Measurements from ENCODE around the gene AUH.

GRCh38 chr9:91200692-91201336 lies 160.9 kb downstream of the AUH start:
- no peak for TF ChIP-seq POLR2AphosphoS5 (IDR thresholded peaks at IDR 0.05)
- TF ChIP-seq, protein P1, sequence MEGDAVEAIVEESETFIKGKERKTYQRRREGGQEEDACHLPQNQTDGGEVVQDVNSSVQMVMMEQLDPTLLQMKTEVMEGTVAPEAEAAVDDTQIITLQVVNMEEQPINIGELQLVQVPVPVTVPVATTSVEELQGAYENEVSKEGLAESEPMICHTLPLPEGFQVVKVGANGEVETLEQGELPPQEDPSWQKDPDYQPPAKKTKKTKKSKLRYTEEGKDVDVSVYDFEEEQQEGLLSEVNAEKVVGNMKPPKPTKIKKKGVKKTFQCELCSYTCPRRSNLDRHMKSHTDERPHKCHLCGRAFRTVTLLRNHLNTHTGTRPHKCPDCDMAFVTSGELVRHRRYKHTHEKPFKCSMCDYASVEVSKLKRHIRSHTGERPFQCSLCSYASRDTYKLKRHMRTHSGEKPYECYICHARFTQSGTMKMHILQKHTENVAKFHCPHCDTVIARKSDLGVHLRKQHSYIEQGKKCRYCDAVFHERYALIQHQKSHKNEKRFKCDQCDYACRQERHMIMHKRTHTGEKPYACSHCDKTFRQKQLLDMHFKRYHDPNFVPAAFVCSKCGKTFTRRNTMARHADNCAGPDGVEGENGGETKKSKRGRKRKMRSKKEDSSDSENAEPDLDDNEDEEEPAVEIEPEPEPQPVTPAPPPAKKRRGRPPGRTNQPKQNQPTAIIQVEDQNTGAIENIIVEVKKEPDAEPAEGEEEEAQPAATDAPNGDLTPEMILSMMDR (IDR thresholded peaks at IDR 0.05) = no peak
- TF ChIP-seq EP300 (IDR thresholded peaks at IDR 0.05) = no peak
- TF ChIP-seq POLR2A (IDR thresholded peaks at IDR 0.05) = no peak

Measured in gastroesophageal sphincter (tissue), 3 donors.